HG03342 (cell line): ENCODE measurements around the gene GTF3C6.
"Not testable (repeated sequence)": the region's sequence is repeated elsewhere in the genome, so short reads cannot be mapped to it uniquely, and the experiment has no call there.

Experiments used
- ATAC-seq: cut with Tn5 transposase; IDR thresholded peaks from one replicate; pipeline ENCODE4 v1.9.1; 2021; ENCODE audit warnings: mild to moderate bottlenecking, moderate library complexity; ENCODE audit not compliant: unreplicated experiment

The GTF3C6 gene

GRCh38 chr6:110979565-110980101 is 21.1 kb downstream of the GTF3C6 start:
- ATAC-seq: no peak

DNA sequence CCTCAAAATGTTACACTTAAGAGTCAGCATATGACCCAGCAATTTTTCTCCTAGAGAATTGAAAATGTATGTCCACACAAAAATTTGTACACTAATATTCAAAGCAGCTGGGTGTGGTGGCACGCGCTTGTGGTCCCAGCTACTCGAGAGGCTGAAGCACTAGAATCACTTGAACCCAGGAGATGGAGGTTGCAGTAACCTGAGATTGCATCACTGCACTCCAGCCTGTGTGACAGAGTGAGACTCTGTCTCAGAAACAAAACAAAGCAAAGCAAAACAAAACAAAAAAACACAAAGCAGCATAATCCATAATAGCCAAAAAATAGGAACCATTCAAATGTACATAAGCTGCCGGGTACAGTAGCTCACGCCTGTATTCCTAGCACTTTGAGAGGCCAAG is 21.7 kb downstream of the GTF3C6 start:
- no peak for ATAC-seq

DNA sequence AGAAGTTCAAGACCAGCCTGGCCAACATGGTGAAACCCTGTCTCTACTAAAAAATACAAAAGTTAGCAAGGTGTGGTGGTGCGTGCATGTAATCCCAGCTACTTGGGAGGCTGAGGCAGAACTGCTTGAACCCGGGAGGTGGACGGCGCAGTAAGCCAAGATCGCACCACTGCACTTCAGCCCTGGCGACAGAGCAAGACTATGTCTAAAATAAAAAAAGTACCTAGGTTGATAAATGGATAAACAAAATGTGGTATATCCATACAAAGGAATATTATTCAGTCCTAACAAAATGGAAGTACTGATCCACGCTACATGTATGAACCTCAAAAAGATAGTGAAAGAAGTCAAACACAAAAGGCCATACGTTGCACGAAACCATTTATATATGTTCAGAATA is 22.1 kb downstream of the GTF3C6 start:
- no peak for ATAC-seq

GRCh38 chr6:110981202-110981600 is 22.7 kb downstream of the GTF3C6 start:
- no peak for ATAC-seq

DNA sequence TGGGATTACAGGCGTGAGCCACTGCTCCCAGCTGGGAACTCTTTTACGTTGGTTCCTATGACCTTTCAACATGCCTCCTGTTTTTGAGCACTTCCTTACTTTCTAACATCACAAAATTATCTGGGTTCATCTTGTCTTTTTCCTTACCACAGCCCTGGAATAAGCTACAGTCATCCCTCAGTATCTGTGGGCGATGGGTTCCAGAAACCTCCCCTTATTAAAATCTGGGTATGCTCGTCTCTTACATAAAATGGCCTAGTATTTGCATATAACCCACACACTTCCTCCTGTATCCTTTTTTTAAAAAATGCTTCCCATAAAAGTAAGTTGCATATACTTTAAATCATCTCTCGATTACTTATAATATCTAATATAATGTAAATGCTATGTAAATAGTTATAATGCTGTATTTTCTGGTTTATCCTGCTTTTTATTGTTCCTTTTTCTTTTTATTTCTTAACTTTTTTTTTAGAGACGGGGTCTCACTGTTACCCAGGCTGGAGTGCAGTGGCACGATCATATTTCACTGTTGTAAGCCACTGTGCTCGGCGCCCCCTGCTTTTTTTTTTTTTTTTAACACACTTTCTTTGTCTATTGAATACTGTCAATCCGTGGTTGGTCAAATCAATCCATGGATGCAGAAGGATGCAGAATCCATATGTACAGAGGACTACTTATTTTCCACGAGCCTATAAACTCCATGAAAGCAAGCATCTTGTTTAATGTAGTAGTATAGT is 32.5 kb downstream of the GTF3C6 start:
- no peak for ATAC-seq

GRCh38 chr6:110996691-110997090 is 38.2 kb downstream of the GTF3C6 start:
- no peak for ATAC-seq

GRCh38 chr6:110999634-111000270 is 41.2 kb downstream of the GTF3C6 start:
- ATAC-seq: no peak

GRCh38 chr6:111002350-111002749 is 43.8 kb downstream of the GTF3C6 start:
- no peak for ATAC-seq

DNA sequence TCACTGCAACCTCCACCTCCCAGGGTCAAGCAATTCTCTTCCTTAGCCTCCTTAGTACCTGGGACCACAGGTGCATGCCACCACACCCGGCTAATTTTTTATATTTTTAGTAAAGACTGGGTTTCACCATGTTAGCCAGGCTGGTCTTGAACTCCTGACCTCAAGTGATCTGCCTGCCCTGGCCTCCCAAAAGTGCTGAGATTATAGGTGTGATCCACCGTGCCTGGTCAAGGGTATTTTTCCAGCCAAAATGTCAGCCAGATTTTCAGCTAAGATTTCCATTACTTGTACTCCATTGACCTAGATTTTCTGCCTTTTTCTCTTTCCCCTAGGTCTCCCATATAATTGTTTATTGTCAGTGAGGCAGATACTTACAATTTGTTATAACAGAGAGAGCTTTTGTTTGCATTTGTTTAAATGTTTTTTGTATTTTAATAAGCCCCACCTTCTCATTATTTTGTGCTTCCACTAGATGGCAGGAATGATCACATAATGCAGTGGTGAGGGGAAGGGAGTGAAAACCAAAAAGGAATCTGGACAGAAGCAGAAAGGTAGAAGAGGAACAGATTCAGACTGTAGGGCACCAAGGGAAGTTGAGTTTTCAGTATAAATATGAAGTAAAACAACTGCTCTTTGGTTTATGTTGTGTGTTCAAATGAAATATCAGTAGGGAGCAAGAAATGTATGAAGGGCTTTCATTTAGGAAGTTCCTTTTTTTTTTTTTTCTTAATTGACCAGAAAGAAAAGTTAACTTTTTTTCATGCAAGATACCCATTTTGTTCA is 53.0 kb downstream of the GTF3C6 start:
- no peak for ATAC-seq

DNA sequence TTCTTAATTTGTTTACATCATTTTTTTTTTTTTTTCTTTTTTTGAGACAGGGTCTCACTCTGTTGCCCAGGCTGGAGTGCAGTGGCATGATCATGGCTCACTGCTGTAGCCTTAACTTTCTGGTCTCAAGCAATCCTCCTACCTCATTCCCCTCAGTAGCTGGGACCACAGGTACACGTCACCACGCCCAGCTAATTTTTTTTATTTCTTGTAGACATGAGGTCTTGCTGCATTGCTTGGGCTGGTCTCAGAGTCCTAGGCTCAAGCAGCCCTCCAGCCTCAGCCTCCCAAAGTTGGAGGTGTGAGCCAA is 53.6 kb downstream of the GTF3C6 start:
- ATAC-seq: no peak

- ATAC-seq: not testable (repeated sequence)
These were observed 54.0 kb downstream of the GTF3C6 start for GRCh38 chr6:111012520-111012919.

DNA sequence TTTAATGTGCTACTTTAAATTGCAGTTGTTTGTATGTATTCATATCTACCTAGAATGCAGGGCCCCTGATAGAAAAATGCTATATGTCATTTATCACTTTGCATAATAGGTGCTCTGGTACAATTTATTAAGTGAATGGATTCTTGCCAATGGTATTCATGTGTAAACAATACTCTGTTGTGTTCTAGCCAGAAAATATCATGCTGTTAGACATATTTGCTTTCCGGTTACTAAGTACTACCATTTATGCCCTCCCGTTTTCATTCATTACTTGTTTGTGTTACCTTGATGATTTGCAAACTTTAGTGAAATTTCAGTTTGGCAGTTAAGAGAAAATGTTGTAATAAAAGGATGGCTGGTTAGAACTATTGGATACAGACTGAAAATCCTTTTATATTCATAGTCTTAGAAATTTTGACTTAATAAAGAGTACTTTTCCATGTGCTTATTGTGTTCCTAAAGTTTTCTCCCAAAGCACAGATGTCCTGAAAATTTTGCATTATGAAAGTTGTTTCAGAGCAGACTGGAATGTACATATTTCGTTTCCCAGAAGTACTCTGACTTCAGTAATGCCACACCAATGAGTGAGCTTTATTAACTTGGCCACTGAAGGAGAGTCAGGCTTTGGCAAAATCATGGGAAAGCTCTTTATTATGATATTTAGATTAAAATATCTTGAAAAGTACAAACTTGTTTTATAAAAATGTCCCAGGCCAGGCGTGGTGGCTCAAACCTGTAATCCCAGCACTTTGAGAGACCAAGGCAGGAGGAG is 54.8 kb downstream of the GTF3C6 start:
- ATAC-seq: no peak

- no peak for ATAC-seq
These were observed 57.1 kb downstream of the GTF3C6 start for GRCh38 chr6:111015389-111016124.

GRCh38 chr6:111017241-111017640 is 58.7 kb downstream of the GTF3C6 start:
- ATAC-seq: not testable (repeated sequence)
